Measurements from ENCODE around the gene ACOX2. TPM values are rescaled to one million over a fixed set of nuclear protein-coding genes. Genes with fewer than 3 reads are reported as not detected.

ACOX2 gene
- polyA plus RNA-seq, 3 donors: 2.4 to 2.5 (median 2.4) TPM

DNA sequence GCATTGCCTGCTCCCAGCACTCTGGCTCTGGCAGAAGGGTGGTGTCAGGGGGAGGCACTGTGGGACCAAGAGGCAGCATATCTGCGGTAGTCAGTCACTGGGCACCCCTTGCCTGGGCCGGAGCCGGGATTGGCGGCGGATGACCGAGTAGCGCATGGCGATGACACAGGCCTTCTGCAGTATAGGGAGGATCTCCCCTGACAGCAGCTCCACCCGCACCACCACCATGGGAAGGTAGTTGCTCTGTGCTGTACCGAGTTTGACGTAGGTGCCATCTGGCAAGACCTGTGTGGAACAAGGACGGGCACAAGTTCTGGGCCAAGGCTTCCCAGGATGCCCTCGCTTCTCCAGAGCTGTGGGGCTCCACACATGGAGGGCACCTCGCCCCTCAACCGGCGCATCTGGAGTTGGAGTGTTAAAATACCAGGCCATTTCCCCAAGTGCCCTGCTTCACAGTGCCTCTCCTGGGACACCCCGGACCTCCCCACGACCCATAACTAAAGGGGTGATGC, 6.6 kb downstream of the ACOX2 start:
- DNase-seq: no peak
- no peak overlapping the region for H3K4me3 Mint-ChIP-seq
- Histone ChIP-seq H3K4me1 (ENCODE audit: control insufficient read depth in 1 of 2, insufficient read depth in 2 of 2, low read length in 2 of 2) (peaks cover 23 to 39% of the 10 kb centered on the region in 2 donors), H2AFZ (ENCODE audit: insufficient read depth, low read depth, low read length, poor library complexity, severe bottlenecking) (no peak overlapping the region), H3K9ac (ENCODE audit: insufficient read depth, low read length, poor library complexity, severe bottlenecking) (no peak overlapping the region), H3K9me3 (replicated peaks in 1 of 2; ENCODE audit: control insufficient read depth in 1 of 2, insufficient read depth in 1 of 2, low read length in 2 of 2) (no peaks in the 10 kb centered on the region), H3K27me3 (ENCODE audit: control insufficient read depth in 2 of 2, insufficient read depth in 2 of 2, low read length in 2 of 2) (no peaks in the 10 kb centered on the region), H3K36me3 (replicated peaks in 1 of 2; ENCODE audit: control insufficient read depth in 1 of 2, insufficient read depth in 2 of 2, low read length in 2 of 2) (no peaks in the 10 kb centered on the region), H3K4me2 (replicated peaks; ENCODE audit: extremely low read depth, low read length, poor library complexity, severe bottlenecking) (no peak overlapping the region), H3K27ac (ENCODE audit: low read depth in 1 of 2, low read length in 2 of 2) (no peak overlapping the region), H3K4me3 (replicated peaks in 1 of 3; ENCODE audit: low read depth in 2 of 3, low read length in 3 of 3) (no peak overlapping the region), H4K20me1 (ENCODE audit: insufficient read depth, low read length) (no peaks in the 10 kb centered on the region), H3K79me2 (ENCODE audit: insufficient read depth, low read length) (no peaks in the 10 kb centered on the region)
- 92% methylated on average over 17 of the region's 18 CpGs for WGBS (ENCODE audit: insufficient coverage)
- H3K36me3 Mint-ChIP-seq: no peaks in the 10 kb centered on the region
- peaks cover 33% of the 10 kb centered on the region for H3K4me1 Mint-ChIP-seq
- peaks cover 0 to 3% (median 0%) of the 10 kb centered on the region in 7 donors for H3K9me3 Mint-ChIP-seq
- H3K27ac Mint-ChIP-seq: peak overlapping the region in 2 of 7 donors; percentile 51 to 74
- TF ChIP-seq, protein P1, sequence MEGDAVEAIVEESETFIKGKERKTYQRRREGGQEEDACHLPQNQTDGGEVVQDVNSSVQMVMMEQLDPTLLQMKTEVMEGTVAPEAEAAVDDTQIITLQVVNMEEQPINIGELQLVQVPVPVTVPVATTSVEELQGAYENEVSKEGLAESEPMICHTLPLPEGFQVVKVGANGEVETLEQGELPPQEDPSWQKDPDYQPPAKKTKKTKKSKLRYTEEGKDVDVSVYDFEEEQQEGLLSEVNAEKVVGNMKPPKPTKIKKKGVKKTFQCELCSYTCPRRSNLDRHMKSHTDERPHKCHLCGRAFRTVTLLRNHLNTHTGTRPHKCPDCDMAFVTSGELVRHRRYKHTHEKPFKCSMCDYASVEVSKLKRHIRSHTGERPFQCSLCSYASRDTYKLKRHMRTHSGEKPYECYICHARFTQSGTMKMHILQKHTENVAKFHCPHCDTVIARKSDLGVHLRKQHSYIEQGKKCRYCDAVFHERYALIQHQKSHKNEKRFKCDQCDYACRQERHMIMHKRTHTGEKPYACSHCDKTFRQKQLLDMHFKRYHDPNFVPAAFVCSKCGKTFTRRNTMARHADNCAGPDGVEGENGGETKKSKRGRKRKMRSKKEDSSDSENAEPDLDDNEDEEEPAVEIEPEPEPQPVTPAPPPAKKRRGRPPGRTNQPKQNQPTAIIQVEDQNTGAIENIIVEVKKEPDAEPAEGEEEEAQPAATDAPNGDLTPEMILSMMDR (IDR thresholded peaks at IDR 0.05): no peak
- peaks cover 0 to 5% (median 3%) of the 10 kb centered on the region in 3 donors for H3K27me3 Mint-ChIP-seq (ENCODE audit: low read depth in 3 of 3)
- intact Hi-C loops (cut with micrococcal nuclease): loop anchor here (5.0 to 10.0 kb wide), 5 partner anchors 68 to 346 kb away; partner anchors contain the start of gene PDHB (in 1 of the 2)

DNA sequence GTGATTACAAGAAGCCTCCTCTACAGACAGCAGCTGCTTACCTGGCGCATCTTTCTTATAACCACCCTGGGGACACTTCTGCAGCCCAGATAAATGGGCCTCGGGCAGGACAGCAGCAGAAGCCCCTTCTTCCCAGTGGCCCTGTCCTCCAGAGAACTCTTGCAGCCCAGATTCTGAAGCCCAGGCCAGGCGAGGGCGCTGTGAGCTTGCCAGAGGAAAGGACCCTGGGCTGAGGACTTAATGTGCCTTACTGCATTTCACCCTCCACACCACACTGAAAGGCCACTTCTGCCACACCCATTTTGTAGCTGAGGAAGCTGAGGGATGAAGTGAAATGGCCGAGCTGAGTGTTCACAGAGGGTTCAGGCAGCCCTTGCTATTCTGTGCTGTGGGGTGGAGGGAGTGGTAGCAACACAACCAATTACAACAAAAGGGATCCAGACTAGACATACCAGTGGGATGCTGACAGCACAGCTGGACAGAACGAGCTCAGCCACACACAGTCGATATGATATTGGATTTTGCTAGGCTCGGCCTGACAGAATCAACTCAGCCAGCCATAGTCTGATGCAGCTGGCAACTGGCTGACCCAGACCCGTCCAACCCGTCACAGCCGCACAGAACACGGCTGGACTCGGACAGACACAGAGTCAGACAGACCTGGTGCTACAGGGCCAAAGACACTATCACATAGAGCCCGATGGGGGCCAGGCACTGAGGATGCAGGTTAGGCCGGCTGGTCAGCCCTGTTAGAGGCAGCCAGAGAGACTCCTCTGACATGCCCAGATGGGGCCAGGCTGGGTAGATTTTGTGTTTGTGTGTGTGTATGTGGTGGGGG, 7.3 kb downstream of the ACOX2 start:
- peak overlapping the region in 2 of 7 donors; percentile 71 to 74 for H3K27ac Mint-ChIP-seq
- Histone ChIP-seq H3K27ac (ENCODE audit: low read depth in 1 of 2, low read length in 2 of 2) (no peak overlapping the region), H4K20me1 (ENCODE audit: insufficient read depth, low read length) (no peaks in the 10 kb centered on the region), H3K9me3 (replicated peaks in 1 of 2; ENCODE audit: control insufficient read depth in 1 of 2, insufficient read depth in 1 of 2, low read length in 2 of 2) (no peaks in the 10 kb centered on the region), H3K9ac (ENCODE audit: insufficient read depth, low read length, poor library complexity, severe bottlenecking) (no peak overlapping the region), H3K27me3 (ENCODE audit: control insufficient read depth in 2 of 2, insufficient read depth in 2 of 2, low read length in 2 of 2) (no peaks in the 10 kb centered on the region), H3K4me1 (ENCODE audit: control insufficient read depth in 1 of 2, insufficient read depth in 2 of 2, low read length in 2 of 2) (peaks cover 27 to 45% of the 10 kb centered on the region in 2 donors), H3K79me2 (ENCODE audit: insufficient read depth, low read length) (no peaks in the 10 kb centered on the region), H3K4me2 (replicated peaks; ENCODE audit: extremely low read depth, low read length, poor library complexity, severe bottlenecking) (no peak overlapping the region), H2AFZ (ENCODE audit: insufficient read depth, low read depth, low read length, poor library complexity, severe bottlenecking) (no peak overlapping the region), H3K36me3 (replicated peaks in 1 of 2; ENCODE audit: control insufficient read depth in 1 of 2, insufficient read depth in 2 of 2, low read length in 2 of 2) (no peaks in the 10 kb centered on the region), H3K4me3 (replicated peaks in 1 of 3; ENCODE audit: low read depth in 2 of 3, low read length in 3 of 3) (no peak overlapping the region)
- H3K27me3 Mint-ChIP-seq (ENCODE audit: low read depth in 3 of 3): peaks cover 0 to 5% (median 3%) of the 10 kb centered on the region in 3 donors
- no peak overlapping the region for H3K4me3 Mint-ChIP-seq
- H3K36me3 Mint-ChIP-seq: no peaks in the 10 kb centered on the region
- WGBS (ENCODE audit: insufficient coverage): 98% methylated on average over 12 of the region's 15 CpGs
- no peak for DNase-seq
- peaks cover 39% of the 10 kb centered on the region for H3K4me1 Mint-ChIP-seq
- TF ChIP-seq, protein P1 (IDR thresholded peaks at IDR 0.05): no peak
- H3K9me3 Mint-ChIP-seq: peaks cover 0 to 3% (median 0%) of the 10 kb centered on the region in 7 donors
- intact Hi-C loops (cut with micrococcal nuclease): loop anchor here (5.0 to 10.0 kb wide), 7 partner anchors 37 to 345 kb away; partner anchors contain the start of genes KCTD6 (in 2 of the 2), PDHB (in 1 of the 2) and PXK (in 1 of the 2)
